Right atrium auricular region (tissue), 2 donors: Measurements from ENCODE around the gene TRIO. TPM values are rescaled to one million over a fixed set of nuclear protein-coding genes. Genes with fewer than 3 reads are reported as not detected.

Experiments
- DNase-seq: peaks from one replicate; pipeline ENCODE4 v3.0.0-alpha.2; 2019; ENCODE audit warnings: low spot score
- H3K27ac ChIP-seq, 2 donors: fragments of 200-600 bp; sonication (generic); 1 replicate in 1 of 2; 2 replicates in 1 of 2; pipeline ENCODE4 v1.5.1; 2016 to 2019
- H3K27me3 ChIP-seq, 2 donors: fragments of 200-600 bp; sonication (generic); one replicate each; pipeline versions ENCODE4 v1.5.1 to v1.6.0; 2017 to 2019
- H3K36me3 ChIP-seq: fragments of 200-600 bp; sonication (generic); one replicate; pipeline ENCODE4 v1.5.1; 2016
- H3K4me1 ChIP-seq, 2 donors: fragments of 200-600 bp; sonication (generic); one replicate each; pipeline versions ENCODE4 v1.5.1 to v1.6.0; 2017 to 2019
- H3K4me3 ChIP-seq, 2 donors: fragments of 200-600 bp; sonication (generic); 1 replicate in 1 of 2; 2 replicates in 1 of 2; pipeline ENCODE4 v1.5.1; 2017 to 2019; ENCODE audit warnings: mild to moderate bottlenecking in 1 of 2, moderate library complexity in 1 of 2
- H3K9me3 ChIP-seq, 2 donors: fragments of 200-600 bp; sonication (generic); one replicate each; pipeline ENCODE4 v1.5.1; 2019
- CTCF ChIP-seq, 2 donors: fragments of 200-600 bp; sonication (generic); IDR thresholded peaks; one replicate each; pipeline ENCODE4 v1.5.1; 2019; ENCODE audit warnings: antibody characterized with exemption in 2 of 2
- total RNA-seq, 2 donors: library from RNA; depleted of rRNA; stranded (reverse); fragments of >200 nt; gene quantifications; one replicate each; pipeline ENCODE4 v1.1.0, GENCODE V29; 2016

TRIO gene
- total RNA-seq, 2 donors from 2014 or later: 51.6 to 67.0 TPM

GRCh38 chr5:14158890-14159666 lies 15.9 kb downstream of the TRIO start:
- no peak for TF ChIP-seq CTCF (IDR thresholded peaks at IDR 0.05)
- peaks cover 0 to 67% of the 10 kb centered on the region in 2 donors for H3K4me1 ChIP-seq
- H3K4me3 ChIP-seq: no peak overlapping the region

GRCh38 chr5:14161825-14162556 lies 18.8 kb downstream of the TRIO start:
- Histone ChIP-seq H3K4me1 (peaks cover 0 to 38% of the 10 kb centered on the region in 2 donors), H3K27ac (no peak overlapping the region), H3K9me3 (no peaks in the 10 kb centered on the region), H3K36me3 (no peaks in the 10 kb centered on the region), H3K4me3 (no peak overlapping the region), H3K27me3 (no peaks in the 10 kb centered on the region)
- no peak for TF ChIP-seq CTCF (IDR thresholded peaks at IDR 0.05)
- no peak for DNase-seq

More at GRCh38 chr5:14158890-14159666, 15.9 kb downstream of the TRIO start:
- Histone ChIP-seq H3K9me3 (no peaks in the 10 kb centered on the region), H3K27ac (no peak overlapping the region), H3K27me3 (no peaks in the 10 kb centered on the region), H3K36me3 (no peaks in the 10 kb centered on the region)
- no peak for DNase-seq

- Histone ChIP-seq H3K27me3 (no peaks in the 10 kb centered on the region), H3K27ac (no peak overlapping the region), H3K9me3 (no peaks in the 10 kb centered on the region), H3K4me3 (no peak overlapping the region), H3K36me3 (no peaks in the 10 kb centered on the region), H3K4me1 (peaks cover 0 to 50% of the 10 kb centered on the region in 2 donors)
- DNase-seq: no peak
- TF ChIP-seq CTCF (IDR thresholded peaks at IDR 0.05): no peak
These were observed 21.3 kb downstream of the TRIO start for GRCh38 chr5:14164164-14165163.

- Histone ChIP-seq H3K9me3 (no peaks in the 10 kb centered on the region), H3K36me3 (no peaks in the 10 kb centered on the region), H3K4me3 (no peak overlapping the region), H3K27ac (no peak overlapping the region), H3K4me1 (peaks cover 0 to 41% of the 10 kb centered on the region in 2 donors), H3K27me3 (no peaks in the 10 kb centered on the region)
- DNase-seq: no peak
- TF ChIP-seq CTCF (IDR thresholded peaks at IDR 0.05): no peak
These were observed 22.4 kb downstream of the TRIO start for GRCh38 chr5:14165375-14166106.

GRCh38 chr5:14166437-14166836 lies 23.3 kb downstream of the TRIO start:
- TF ChIP-seq CTCF (IDR thresholded peaks at IDR 0.05): no peak
- no peak overlapping the region for H3K4me3 ChIP-seq
- H3K27me3 ChIP-seq: no peaks in the 10 kb centered on the region
- no peak for DNase-seq
- no peak overlapping the region for H3K27ac ChIP-seq
- no peaks in the 10 kb centered on the region for H3K9me3 ChIP-seq
- H3K4me1 ChIP-seq: peaks cover 0 to 33% of the 10 kb centered on the region in 2 donors
- H3K36me3 ChIP-seq: no peaks in the 10 kb centered on the region
